Left ventricle myocardium inferior (tissue), 1 donor: Measurements from ENCODE around the gene NEAT1. TPM values are rescaled to one million over a fixed set of nuclear protein-coding genes. Genes with fewer than 3 reads are reported as not detected.
A peak's percentile ranks its signal among the peaks of the same experiment; 100 is the strongest.

Source experiments
- DNase-seq: peaks from one replicate; pipeline ENCODE4 v3.0.0-alpha.2; 2020
- H3K27ac ChIP-seq: fragments of 200-600 bp; replicated peaks from 2 replicates; pipeline ENCODE4 v1.8.0; 2021
- H3K27me3 ChIP-seq: fragments of 200-600 bp; 2 replicates; pipeline ENCODE4 v1.8.0; 2021; ENCODE audit warnings: low read depth
- H3K36me3 ChIP-seq: fragments of 200-600 bp; 2 replicates; pipeline ENCODE4 v1.8.0; 2021
- H3K4me1 ChIP-seq: fragments of 200-600 bp; 2 replicates; pipeline ENCODE4 v1.8.0; 2021
- H3K4me3 ChIP-seq: fragments of 200-600 bp; 2 replicates; pipeline ENCODE4 v1.8.0; 2021; ENCODE audit warnings: mild to moderate bottlenecking, moderate library complexity
- H3K9me3 ChIP-seq: fragments of 200-600 bp; replicated peaks from 2 replicates; pipeline ENCODE4 v1.8.0; 2021
- CTCF ChIP-seq: fragments of 200-600 bp; IDR thresholded peaks from 2 replicates; pipeline ENCODE4 v1.8.0; 2021; ENCODE audit warnings: antibody characterized with exemption, mild to moderate bottlenecking, borderline replicate concordance
- intact Hi-C: fragments of 100-400 bp; cut with micrococcal nuclease; formaldehyde crosslinking; loops from one replicate; pipeline ENCODE4 v1.11.0; 2022
- total RNA-seq: library from RNA; stranded (reverse); fragmentation: NEBNext Ultra II Directional; extraction: Animal tissue kit (Norgen Biotek cat#: 25700); gene quantifications from one replicate; pipeline ENCODE4 v1.2.1, GENCODE V29; 2021
- donor health status: DM: no; HTN: yes; CAD: no; lungs with severe emphysema.

NEAT1 gene
- total RNA-seq, 1 donor from 2014 or later: 405 TPM

GRCh38 chr11:65437436-65438227 lies 15.0 kb downstream of the NEAT1 start:
- peak overlapping the region; percentile 35 for H3K4me3 ChIP-seq

GRCh38 chr11:65438257-65439151 lies 15.9 kb downstream of the NEAT1 start:
- H3K27ac ChIP-seq: peak overlapping the region; percentile 73
- intact Hi-C loops: no loop called here
- H3K27me3 ChIP-seq: no peaks in the 10 kb centered on the region
- no peak for TF ChIP-seq CTCF
- H3K4me3 ChIP-seq: peak overlapping the region; percentile 35
- no peaks in the 10 kb centered on the region for H3K9me3 ChIP-seq
- DNase-seq: no peak
- peaks cover 99% of the 10 kb centered on the region for H3K4me1 ChIP-seq
- H3K36me3 ChIP-seq: peaks cover 92% of the 10 kb centered on the region

More at GRCh38 chr11:65437436-65438227, 15.0 kb downstream of the NEAT1 start:
- Histone ChIP-seq H3K4me1 (peaks cover 99% of the 10 kb centered on the region), H3K9me3 (no peaks in the 10 kb centered on the region), H3K36me3 (peaks cover 87% of the 10 kb centered on the region), H3K27me3 (no peaks in the 10 kb centered on the region), H3K27ac (peak overlapping the region; percentile 73)
- intact Hi-C loops: no loop called here
- DNase-seq: no peak
- TF ChIP-seq CTCF: no peak

GRCh38 chr11:65439331-65440181 lies 17.0 kb downstream of the NEAT1 start:
- peak overlapping the region; percentile 73 for H3K27ac ChIP-seq
- no peaks in the 10 kb centered on the region for H3K9me3 ChIP-seq
- H3K4me1 ChIP-seq: peaks cover 96% of the 10 kb centered on the region
- no peak for TF ChIP-seq CTCF
- peak overlapping the region; percentile 6 for H3K4me3 ChIP-seq
- no peaks in the 10 kb centered on the region for H3K27me3 ChIP-seq
- intact Hi-C loops: no loop called here
- peaks cover 91% of the 10 kb centered on the region for H3K36me3 ChIP-seq
- DNase-seq: no peak

GRCh38 chr11:65440831-65441499 lies 18.4 kb downstream of the NEAT1 start:
- H3K4me1 ChIP-seq: peaks cover 89% of the 10 kb centered on the region
- no peak for TF ChIP-seq CTCF
- H3K36me3 ChIP-seq: peaks cover 77% of the 10 kb centered on the region
- intact Hi-C loops: no loop called here
- H3K27ac ChIP-seq: peak overlapping the region; percentile 73
- H3K9me3 ChIP-seq: no peaks in the 10 kb centered on the region
- no peaks in the 10 kb centered on the region for H3K27me3 ChIP-seq
- no peak for DNase-seq
- H3K4me3 ChIP-seq: peak overlapping the region; percentile 2
